GM19467 (cell line): Measurements from ENCODE around the gene ZNF335.

Experiments
- ATAC-seq: cut with Tn5 transposase; IDR thresholded peaks from one replicate; pipeline ENCODE4 v1.9.1; 2021; ENCODE audit warnings: mild to moderate bottlenecking, moderate library complexity; ENCODE audit not compliant: unreplicated experiment

Gene ZNF335

GRCh38 chr20:45952861-45953260 is 19.1 kb downstream of the ZNF335 start:
- no peak for ATAC-seq

DNA sequence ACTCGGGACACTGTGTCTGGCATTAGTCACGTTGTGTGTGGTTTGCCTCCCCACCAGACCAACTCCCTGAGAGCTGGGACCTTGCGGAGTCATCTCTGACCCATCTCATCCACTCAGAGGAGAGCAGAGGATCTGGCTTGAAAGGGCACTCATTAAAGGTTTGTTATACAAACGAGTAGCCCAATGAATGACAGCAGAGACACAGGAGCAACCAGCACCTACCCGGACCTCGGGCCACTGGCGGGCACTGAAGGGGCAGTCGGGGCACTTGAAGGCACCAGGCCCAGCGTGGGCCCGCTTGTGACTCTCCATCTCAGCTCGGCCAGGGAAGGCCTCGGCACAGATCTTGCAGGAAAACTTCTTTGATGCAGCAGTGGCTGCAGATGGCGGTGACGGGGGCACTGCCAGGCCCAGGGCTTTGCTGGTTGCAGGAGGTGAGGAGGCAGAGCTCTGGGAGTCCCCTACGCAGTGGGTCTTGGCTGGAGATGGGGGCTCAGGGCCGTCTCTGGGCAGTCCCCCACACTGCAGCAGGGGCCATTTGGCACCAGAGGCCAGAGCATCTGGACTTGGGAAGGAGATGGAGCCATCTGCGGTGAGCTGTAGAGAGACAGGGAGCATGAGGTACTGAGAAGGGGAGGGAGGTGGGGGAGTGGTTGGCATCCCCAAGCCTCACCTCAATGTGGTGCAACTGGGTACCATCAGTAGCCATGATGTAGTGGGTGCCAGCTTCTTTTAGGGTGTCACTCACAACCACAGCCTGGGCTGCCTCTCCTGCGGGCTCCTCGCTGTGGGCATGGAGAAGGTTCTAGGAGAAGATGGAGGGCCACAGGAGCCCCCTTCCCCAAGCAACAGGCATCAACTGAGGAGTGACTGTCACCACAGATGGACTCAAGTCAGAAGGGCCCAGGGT is 19.8 kb downstream of the ZNF335 start:
- ATAC-seq: no peak

DNA sequence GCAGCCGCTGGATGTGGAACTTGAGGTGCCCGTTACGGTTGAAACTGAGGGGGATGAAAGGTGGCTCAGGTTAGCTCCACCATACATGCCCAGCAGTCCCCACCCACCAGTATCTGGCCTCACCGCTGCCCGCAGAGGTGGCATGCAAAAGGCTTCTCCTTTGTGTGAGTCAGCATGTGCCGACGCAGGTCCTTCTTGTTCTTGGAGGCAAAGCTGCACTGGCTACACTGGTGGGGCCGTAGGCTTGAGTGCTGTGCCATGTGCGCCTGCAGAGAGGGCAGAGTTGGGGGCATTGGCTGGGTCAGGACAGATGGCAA is 21.7 kb downstream of the ZNF335 start:
- no peak for ATAC-seq

DNA sequence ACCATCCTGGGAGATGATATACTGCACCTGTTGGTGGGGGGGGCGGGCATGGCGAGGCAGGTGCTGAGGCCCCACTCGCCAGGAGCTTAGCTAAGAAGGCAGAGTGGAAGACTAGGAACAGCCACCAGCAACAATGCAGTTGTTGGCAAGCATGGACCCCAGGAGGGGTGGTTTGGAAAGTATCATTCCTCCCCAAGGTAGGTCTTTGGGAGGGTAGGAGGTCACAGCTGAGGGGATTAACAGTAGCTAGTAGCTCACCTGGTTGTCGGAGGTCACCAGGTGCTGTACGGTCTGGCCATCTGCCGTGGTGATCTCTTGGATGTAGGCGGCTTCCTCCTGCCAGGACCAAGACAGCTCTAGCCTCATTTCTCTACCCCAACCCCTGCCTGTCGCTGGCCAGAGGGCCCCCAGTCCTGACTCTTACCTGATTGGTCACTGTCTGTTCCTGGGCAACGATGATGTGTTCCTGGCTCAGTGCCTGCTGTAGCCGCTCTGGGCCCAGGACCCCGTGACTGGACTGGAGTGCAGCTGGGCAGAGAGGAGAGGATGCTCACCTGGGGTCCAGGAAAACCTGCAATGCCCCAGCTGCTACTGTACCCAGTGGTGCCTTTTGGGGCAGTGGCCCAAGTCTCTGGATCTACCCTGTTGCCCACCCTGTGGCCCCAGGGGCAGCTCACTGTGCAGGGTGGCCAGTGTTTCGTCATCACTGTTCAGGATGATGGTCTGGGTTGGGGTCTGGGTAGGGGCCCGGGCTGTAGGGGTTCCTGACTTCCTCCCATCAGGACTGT is 22.3 kb downstream of the ZNF335 start:
- no peak for ATAC-seq

DNA sequence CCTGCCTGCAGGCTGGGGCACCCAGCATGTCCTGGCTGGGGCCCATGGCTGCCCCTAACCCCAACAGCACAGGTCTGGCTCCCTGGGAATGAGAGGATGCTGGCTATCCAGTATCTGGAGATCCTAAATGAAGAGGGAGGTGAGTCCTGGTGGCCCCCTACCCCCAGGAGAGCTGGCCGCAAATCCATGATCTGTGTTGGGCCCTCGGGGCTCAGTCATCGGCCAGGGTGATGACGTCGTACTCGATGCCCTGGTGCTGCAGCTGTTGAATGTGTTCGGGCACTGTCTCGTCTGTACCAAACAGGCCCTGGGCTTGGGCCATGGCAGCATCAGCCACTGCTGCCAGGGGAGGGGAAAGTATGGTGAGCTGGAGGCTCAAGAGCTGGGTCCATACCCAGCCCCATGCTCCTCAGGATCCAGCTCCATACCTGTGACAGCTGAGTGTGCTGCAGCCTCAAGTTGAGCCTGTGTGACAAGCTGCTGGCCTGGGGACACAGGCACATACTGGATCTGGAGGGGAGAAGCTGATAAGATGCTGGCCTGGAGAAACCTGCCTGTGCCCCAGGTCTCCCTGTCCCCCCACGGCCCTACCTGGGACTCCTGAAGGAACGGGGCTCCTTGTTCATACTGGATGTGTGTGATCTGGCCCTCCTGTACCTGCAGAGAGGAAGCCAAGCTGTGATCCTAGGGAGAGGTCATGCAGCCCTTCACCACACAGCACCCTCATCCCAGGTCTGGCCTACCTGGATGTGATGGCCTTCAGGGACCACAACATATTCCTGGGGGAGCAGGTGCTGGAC is 23.1 kb downstream of the ZNF335 start:
- ATAC-seq: no peak

- no peak for ATAC-seq
Measured at GRCh38 chr20:45948261-45948733, 23.7 kb downstream of the ZNF335 start.

DNA sequence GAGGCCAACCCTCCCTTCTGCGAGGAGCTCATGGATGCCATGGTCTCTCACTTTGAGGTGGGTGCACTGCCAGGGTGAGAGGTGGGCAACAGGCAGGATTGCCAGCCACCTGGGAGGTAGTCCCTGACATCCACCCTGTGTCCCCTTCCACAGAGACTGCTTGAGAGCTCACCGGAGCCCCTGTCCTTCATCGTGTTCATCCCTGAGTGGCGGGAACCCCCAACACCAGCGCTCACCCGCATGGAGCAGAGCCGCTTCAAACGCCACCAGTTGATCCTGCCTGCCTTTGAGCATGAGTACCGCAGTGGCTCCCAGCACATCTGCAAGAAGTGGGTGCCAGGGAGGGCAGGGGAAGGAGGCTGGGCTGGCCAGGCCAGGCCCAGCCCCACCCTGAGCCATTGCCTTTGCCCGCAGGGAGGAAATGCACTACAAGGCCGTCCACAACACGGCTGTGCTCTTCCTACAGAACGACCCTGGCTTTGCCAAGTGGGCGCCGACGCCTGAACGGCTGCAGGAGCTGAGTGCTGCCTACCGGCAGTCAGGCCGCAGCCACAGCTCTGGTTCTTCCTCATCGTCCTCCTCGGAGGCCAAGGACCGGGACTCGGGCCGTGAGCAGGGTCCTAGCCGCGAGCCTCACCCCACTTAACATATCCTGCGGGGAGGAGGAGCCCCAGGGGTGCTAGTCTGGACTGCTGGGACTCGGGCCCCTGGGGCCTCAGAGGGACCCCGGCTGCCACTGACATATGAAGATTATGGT is 24.7 kb downstream of the ZNF335 start:
- ATAC-seq: no peak

GRCh38 chr20:45946149-45946970 is 25.6 kb downstream of the ZNF335 start:
- ATAC-seq: no peak

DNA sequence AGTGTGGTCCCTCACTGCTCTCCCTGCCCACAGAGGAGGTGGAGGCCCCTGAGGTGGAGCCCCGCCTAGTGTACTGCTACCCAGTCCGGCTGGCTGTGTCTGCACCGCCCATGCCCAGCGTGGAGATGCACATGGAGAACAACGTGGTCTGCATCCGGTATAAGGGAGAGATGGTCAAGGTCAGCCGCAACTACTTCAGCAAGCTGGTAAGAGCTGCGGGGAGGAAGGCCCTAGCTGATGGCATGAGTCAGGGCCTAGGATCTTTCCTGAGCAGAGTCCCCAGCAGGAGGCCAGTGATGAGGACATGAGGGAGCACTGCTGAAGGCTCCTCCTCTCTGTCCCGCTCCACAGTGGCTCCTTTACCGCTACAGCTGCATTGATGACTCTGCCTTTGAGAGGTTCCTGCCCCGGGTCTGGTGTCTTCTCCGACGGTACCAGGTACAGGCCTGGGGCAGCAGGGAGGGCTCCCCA is 26.3 kb downstream of the ZNF335 start:
- ATAC-seq: no peak

- no peak for ATAC-seq
Measured at GRCh38 chr20:45944965-45945677, 26.9 kb downstream of the ZNF335 start.

DNA sequence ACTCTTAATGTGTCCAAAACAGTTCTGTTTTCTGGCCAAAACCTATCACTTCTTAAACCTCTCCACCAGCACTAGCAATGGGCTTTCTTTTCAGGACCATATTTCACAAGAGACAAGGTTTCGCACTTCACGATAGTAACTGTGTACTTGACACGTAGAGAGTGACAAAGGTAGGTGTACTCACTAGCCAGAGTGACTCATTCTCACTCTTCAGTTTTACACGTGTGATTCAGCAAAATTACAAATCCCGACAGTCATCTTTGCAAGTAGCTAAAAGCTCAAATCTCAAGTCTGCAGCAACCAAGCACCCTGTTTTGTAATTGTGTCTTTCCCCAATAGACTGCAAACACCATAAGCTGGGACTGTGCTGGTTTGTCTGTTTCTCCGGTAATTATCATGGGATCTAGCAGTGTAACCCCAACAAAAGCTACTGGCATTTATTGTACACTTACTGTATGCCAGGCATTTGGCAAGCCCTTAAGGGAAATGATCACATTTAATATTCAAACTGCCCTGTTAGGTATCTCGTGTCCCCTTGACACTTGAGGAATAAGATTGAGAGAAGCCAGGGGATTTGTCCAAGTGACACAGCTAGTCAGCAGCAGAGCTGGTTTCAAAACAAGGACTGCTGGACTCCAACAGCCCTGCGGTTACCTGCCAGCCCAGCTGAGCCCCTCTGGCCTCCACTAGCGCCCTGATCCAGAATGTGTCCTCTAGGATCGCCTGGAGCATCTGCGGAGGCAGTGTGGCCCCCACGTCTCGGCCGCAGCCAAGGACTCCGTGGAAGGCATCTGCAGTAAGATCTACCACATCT is 27.6 kb downstream of the ZNF335 start:
- no peak for ATAC-seq

GRCh38 chr20:45943613-45944012 is 28.4 kb downstream of the ZNF335 start:
- ATAC-seq: no peak

- ATAC-seq: no peak
Measured at GRCh38 chr20:45940469-45940868, 31.5 kb downstream of the ZNF335 start.

DNA sequence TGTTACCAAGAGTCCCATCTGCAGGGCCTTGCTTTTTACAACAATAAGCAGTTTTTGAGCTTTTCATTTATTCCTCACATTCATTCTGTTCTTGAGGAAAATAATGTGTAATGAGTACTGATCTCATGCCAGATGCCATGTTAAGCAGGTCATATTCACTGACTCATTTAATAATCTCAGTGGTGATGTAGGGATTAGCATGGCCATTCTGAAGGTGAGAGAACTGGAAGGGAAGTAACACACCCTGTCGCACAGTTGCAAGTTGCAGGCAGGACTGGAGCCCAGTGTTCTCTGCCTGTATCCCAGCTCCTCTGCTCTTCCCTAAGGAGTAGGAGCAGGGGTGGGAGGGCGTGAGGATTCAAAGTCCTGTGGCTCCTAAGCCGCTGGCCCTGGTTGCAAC is 31.9 kb downstream of the ZNF335 start:
- no peak for ATAC-seq

DNA sequence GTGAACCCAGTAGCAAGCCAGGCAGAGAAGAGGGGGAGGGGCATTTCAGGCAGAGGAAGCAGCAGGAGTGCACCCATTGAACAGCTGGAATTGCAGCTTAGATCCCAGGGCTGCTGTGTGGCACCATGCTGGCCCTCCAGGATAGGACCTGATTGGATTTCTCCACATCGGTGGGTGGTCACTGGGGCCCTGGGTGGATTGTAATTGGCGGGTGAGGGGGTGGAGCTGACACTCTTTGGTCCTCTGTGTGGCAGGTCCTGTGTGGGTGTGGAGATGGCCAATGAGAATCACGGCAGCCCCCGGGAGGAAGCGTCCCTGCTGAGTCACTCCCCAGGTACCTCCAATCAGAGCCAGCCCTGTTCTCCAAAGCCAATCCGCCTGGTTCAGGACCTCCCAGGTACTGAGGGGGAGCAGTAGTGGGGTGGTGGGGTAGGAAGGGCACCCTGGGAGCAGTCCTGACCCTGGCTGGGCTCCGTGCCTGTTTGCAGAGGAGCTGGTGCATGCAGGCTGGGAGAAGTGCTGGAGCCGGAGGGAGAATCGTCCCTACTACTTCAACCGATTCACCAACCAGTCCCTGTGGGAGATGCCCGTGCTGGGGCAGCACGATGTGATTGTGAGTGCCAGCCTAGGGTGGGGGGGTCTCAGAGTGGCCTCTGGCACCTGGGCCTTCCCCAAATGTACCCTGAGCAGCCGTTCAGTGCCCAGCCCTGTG is 33.1 kb downstream of the ZNF335 start:
- ATAC-seq: no peak

DNA sequence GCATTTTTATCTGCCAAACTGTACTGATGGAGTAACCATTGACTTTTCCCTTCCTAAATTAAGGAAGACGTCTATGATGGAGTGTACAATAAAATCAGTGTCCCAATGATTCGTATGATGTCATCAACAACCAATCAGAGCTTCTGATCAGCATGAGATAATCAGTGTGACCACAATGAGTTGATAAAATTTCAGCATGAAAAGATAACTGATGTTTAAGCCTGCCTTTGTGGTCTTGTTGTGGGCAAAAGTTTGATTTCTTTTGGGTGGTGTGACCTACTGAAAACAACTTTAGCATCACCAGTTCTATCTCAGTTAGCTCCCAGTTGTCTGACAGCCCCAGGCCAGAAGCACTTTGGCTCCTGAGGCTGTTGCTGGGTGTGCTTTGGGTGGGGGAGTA is 34.2 kb downstream of the ZNF335 start:
- ATAC-seq: no peak

- ATAC-seq: no peak
Measured at GRCh38 chr20:45935416-45936046, 36.5 kb downstream of the ZNF335 start.
